HEK293 (cell line): ENCODE measurements around the gene FHDC1.

ENCODE experiments used
- CTCF ChIA-PET: fragments of 350-600 bp; formaldehyde crosslinking; extraction: SDS; loops from one replicate; lab custom pipeline; 2021; ENCODE audit warnings: antibody characterized with exemption; lab: Yijun Ruan, JAX
- POLR2A ChIA-PET: fragments of 300-600 bp; formaldehyde crosslinking; extraction: SDS; loops from one replicate; lab custom pipeline; 2020; ENCODE audit warnings: antibody characterized with exemption, inconsistent platforms; lab: Yijun Ruan, JAX
- H3K27ac ChIP-seq: fragments of 200-500 bp; sonication (Bioruptor generic); 2 replicates; pipeline ENCODE4 v1.5.1; 2014; ENCODE audit warnings: low read depth, low read length, control low read depth, inconsistent platforms; ENCODE audit errors: extremely low read depth
- H3K36me3 ChIP-seq, 2 experiments: fragments of 200-500 bp in 1 of 2; sonication (Bioruptor generic) in 1 of 2; 1 replicate in 1 of 2; 2 replicates in 1 of 2; pipeline ENCODE4 v1.5.1; 2014 to 2017; ENCODE audit warnings: inconsistent platforms in 2 of 2, low read length in 2 of 2; ENCODE audit not compliant: control insufficient read depth in 2 of 2, insufficient read depth in 1 of 2
- H3K4me1 ChIP-seq: fragments of 200-500 bp; sonication (Bioruptor generic); 2 replicates; pipeline ENCODE4 v1.5.1; 2014; ENCODE audit warnings: mild to moderate bottlenecking, low read length, inconsistent platforms; ENCODE audit not compliant: control insufficient read depth, insufficient read depth
- H3K4me3 ChIP-seq: 2 replicates; pipeline ENCODE4 v1.5.1; 2011; ENCODE audit warnings: low read depth, mild to moderate bottlenecking, control low read depth, low read length, moderate library complexity
- H3K9me3 ChIP-seq: fragments of 200-500 bp; sonication (Bioruptor generic); 2 replicates; pipeline ENCODE4 v1.5.1; 2014; ENCODE audit warnings: low read depth, low read length, inconsistent platforms; ENCODE audit not compliant: control insufficient read depth, insufficient read depth
- BCL11A ChIP-seq: fragments of 450-650 bp; formaldehyde crosslinking; IDR thresholded peaks from 2 replicates; pipeline ENCODE4 v1.5.1; 2016; ENCODE audit warnings: low read depth, missing biosample characterization, missing genetic modification characterization
- KLF8 ChIP-seq: fragments of 450-650 bp; formaldehyde crosslinking; IDR thresholded peaks from 2 replicates; pipeline ENCODE4 v1.5.1; 2016; ENCODE audit warnings: missing biosample characterization, missing genetic modification characterization
- SCRT2 ChIP-seq: fragments of 450-650 bp; formaldehyde crosslinking; IDR thresholded peaks from 2 replicates; pipeline ENCODE4 v1.5.1; 2016; ENCODE audit warnings: missing biosample characterization, missing genetic modification characterization
- SP7 ChIP-seq: fragments of 450-650 bp; formaldehyde crosslinking; IDR thresholded peaks from 2 replicates; pipeline ENCODE4 v1.5.1; 2016; ENCODE audit warnings: missing biosample characterization, missing genetic modification characterization
- ZFHX2 ChIP-seq: fragments of 450-650 bp; formaldehyde crosslinking; conservative IDR thresholded peaks from 2 replicates; pipeline ENCODE4 v1.5.1; 2016; ENCODE audit warnings: missing biosample characterization, missing genetic modification characterization
- ZNF140 ChIP-seq: fragments of 450-650 bp; formaldehyde crosslinking; IDR thresholded peaks from 2 replicates; pipeline ENCODE4 v1.5.1; 2016; ENCODE audit warnings: missing biosample characterization, missing genetic modification characterization
- ZNF221 ChIP-seq: fragments of 450-650 bp; formaldehyde crosslinking; IDR thresholded peaks from 2 replicates; pipeline ENCODE4 v1.5.1; 2017; ENCODE audit warnings: missing biosample characterization, missing genetic modification characterization, borderline replicate concordance
- ZNF311 ChIP-seq: fragments of 450-650 bp; formaldehyde crosslinking; IDR thresholded peaks from 2 replicates; pipeline ENCODE4 v1.5.1; 2017; ENCODE audit warnings: missing biosample characterization, missing genetic modification characterization, borderline replicate concordance
- ZNF350 ChIP-seq: fragments of 450-650 bp; formaldehyde crosslinking; IDR thresholded peaks from 2 replicates; pipeline ENCODE4 v1.5.0; 2017; ENCODE audit warnings: missing biosample characterization, mild to moderate bottlenecking, missing genetic modification characterization
- ZNF37A ChIP-seq: fragments of 450-650 bp; IDR thresholded peaks from 2 replicates; pipeline ENCODE4 v1.5.1; 2018; ENCODE audit warnings: missing biosample characterization, missing genetic modification characterization
- ZNF548 ChIP-seq: fragments of 450-650 bp; formaldehyde crosslinking; IDR thresholded peaks from 2 replicates; pipeline ENCODE4 v1.5.1; 2016; ENCODE audit warnings: missing biosample characterization, missing genetic modification characterization
- ZNF585B ChIP-seq: fragments of 450-650 bp; formaldehyde crosslinking; IDR thresholded peaks from 2 replicates; pipeline ENCODE4 v1.5.1; 2016; ENCODE audit warnings: missing biosample characterization, missing genetic modification characterization
- ZNF596 ChIP-seq: fragments of 450-650 bp; IDR thresholded peaks from 2 replicates; pipeline ENCODE4 v1.5.0; 2018; ENCODE audit warnings: missing biosample characterization, mild to moderate bottlenecking, missing genetic modification characterization, moderate library complexity
- ZNF629 ChIP-seq: fragments of 450-650 bp; formaldehyde crosslinking; IDR thresholded peaks from 2 replicates; pipeline ENCODE4 v1.5.1; 2017; ENCODE audit warnings: missing biosample characterization, missing genetic modification characterization
- ZNF792 ChIP-seq: fragments of 450-650 bp; formaldehyde crosslinking; IDR thresholded peaks from 2 replicates; pipeline ENCODE4 v1.5.1; 2016; ENCODE audit warnings: missing biosample characterization, missing genetic modification characterization
- ZXDB ChIP-seq: fragments of 450-650 bp; formaldehyde crosslinking; IDR thresholded peaks from 2 replicates; pipeline ENCODE4 v1.5.1; 2016; ENCODE audit warnings: missing biosample characterization, missing genetic modification characterization
- TF ChIP-seq, protein P1 (sequence below): fragments of 450-650 bp; formaldehyde crosslinking; IDR thresholded peaks from 2 replicates; pipeline ENCODE4 v1.5.1; 2016; ENCODE audit warnings: missing biosample characterization, missing genetic modification characterization, low read depth
- TF ChIP-seq, protein P2 (sequence below): fragments of 450-650 bp; IDR thresholded peaks from 2 replicates; pipeline ENCODE4 v1.5.1; 2018; ENCODE audit warnings: missing biosample characterization, mild to moderate bottlenecking, missing genetic modification characterization

FHDC1 gene

DNA sequence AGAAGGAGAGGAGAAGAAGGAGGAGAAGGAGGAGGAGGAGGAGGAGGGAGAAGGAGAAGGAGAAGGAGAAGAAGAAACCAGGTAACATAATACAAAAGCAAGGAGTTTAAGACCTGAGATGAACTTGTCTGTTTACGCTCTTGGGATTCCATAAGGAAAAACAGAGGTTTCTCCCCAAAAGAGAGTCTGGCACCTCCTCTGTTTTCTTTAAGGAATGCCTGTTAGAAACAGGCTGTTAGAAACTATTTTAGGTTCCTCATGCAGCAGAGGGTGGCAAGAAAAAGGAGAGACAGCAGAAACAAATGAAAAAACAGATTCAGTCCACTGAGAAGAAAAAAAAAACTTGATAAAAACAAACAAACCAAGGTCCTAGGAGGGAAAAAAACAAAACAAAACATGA lies 10.3 kb upstream of the FHDC1 start:
- ChIA-PET POLR2A (no interaction called here), CTCF (interaction anchor here (0.7 kb wide), 1 partner anchor 17 kb away, joined by 4 read pairs; no protein-coding TSS in a partner anchor)
- Histone ChIP-seq H3K4me1 (no peaks in the 10 kb centered on the region), H3K36me3 (no peaks in the 10 kb centered on the region), H3K4me3 (no peak overlapping the region), H3K27ac (no peak overlapping the region), H3K9me3 (no peaks in the 10 kb centered on the region)
- TF ChIP-seq ZNF629 (tag by site-specific recombination) (no peak), ZNF37A (no peak), ZXDB (tag by site-specific recombination) (no peak), KLF8 (tag by site-specific recombination) (no peak), ZNF548 (tag by site-specific recombination) (no peak), ZNF792 (no peak), SP7 (tag by site-specific recombination) (no peak), ZNF585B (tag by site-specific recombination) (no peak)

DNA sequence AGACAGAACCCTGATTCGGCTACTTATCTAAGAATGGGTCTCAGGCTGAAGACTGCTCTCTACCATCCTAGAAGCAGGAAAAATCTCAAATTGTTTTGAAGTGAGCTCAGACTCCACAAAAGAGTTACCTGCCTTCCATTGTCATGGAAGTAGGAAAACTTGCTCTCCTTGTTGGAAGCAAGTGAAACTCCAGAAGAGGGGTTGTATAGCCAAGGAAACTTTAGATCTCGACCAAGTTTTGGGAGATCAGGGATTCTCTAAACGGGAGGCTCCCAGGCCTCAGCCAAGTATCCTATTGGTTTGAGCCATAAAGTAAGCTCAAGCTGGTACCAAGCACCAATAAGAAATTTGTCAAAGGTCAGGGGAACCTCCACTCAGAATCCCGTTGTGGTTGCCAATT lies 9.2 kb upstream of the FHDC1 start:
- ChIA-PET POLR2A (no interaction called here), CTCF (no interaction called here)
- no peaks in the 10 kb centered on the region for H3K4me1 ChIP-seq
- no peak overlapping the region for H3K4me3 ChIP-seq
- TF ChIP-seq ZNF311 (tag by site-specific recombination): no peak
- TF ChIP-seq ZNF140 (tag by site-specific recombination): no peak
- TF ChIP-seq, protein P1, sequence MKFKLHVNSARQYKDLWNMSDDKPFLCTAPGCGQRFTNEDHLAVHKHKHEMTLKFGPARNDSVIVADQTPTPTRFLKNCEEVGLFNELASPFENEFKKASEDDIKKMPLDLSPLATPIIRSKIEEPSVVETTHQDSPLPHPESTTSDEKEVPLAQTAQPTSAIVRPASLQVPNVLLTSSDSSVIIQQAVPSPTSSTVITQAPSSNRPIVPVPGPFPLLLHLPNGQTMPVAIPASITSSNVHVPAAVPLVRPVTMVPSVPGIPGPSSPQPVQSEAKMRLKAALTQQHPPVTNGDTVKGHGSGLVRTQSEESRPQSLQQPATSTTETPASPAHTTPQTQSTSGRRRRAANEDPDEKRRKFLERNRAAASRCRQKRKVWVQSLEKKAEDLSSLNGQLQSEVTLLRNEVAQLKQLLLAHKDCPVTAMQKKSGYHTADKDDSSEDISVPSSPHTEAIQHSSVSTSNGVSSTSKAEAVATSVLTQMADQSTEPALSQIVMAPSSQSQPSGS (tag by site-specific recombination): no peak
- no peak for TF ChIP-seq ZNF221 (tag by site-specific recombination)
- no peaks in the 10 kb centered on the region for H3K36me3 ChIP-seq
- no peaks in the 10 kb centered on the region for H3K9me3 ChIP-seq
- H3K27ac ChIP-seq: no peak overlapping the region

DNA sequence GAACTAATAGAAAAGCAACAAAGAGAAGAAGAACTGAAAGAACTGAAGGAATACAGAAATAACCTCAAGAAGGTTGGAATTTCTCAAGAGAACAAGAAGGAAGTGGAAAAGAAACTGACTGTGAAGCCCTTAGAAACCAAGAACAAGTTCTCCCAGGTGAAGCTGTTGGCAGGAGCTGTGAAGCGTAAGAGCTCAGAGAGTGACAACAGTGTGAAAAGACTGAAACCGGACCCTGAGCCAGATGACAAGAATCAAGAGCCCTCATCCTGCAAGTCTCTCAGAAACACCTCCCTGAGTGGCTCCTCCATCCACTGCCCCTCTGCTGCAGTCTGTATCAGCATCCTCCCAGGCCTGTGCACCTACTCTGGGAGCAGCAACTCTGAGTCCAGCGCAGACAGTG lies 8.4 kb upstream of the FHDC1 start:
- POLR2A ChIA-PET: no interaction called here
- TF ChIP-seq SCRT2 (tag by site-specific recombination) (no peak), ZNF350 (tag by site-specific recombination) (no peak)
- TF ChIP-seq, protein P2, sequence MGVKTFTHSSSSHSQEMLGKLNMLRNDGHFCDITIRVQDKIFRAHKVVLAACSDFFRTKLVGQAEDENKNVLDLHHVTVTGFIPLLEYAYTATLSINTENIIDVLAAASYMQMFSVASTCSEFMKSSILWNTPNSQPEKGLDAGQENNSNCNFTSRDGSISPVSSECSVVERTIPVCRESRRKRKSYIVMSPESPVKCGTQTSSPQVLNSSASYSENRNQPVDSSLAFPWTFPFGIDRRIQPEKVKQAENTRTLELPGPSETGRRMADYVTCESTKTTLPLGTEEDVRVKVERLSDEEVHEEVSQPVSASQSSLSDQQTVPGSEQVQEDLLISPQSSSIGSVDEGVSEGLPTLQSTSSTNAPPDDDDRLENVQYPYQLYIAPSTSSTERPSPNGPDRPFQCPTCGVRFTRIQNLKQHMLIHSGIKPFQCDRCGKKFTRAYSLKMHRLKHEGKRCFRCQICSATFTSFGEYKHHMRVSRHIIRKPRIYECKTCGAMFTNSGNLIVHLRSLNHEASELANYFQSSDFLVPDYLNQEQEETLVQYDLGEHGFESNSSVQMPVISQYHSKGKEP (tag by site-specific recombination): no peak
- TF ChIP-seq, all 188 proteins: peak for 0
- Histone ChIP-seq H3K4me1 (no peaks in the 10 kb centered on the region), H3K27ac (no peak overlapping the region), H3K4me3 (no peak overlapping the region), H3K9me3 (no peaks in the 10 kb centered on the region), H3K36me3 (no peaks in the 10 kb centered on the region)
- CTCF ChIA-PET: no interaction called here

DNA sequence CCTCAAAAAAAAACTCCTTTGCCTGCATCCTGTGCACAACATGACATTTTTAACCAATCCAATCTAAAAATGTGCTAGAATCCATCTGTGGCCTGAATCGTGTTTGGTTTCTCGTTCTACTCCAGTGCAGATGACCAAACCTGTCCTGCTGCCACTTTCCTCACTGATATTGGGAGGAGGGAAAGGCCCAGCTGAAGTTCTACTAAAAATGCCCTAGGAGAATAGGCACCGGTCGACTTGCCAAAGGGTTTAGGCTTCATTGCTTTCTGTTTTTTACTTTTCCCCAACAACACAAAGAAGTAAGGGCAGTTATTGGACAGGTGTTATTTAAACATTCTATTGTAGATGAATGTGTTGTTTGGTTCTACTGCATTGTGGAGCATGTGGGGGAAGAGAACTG lies 7.8 kb upstream of the FHDC1 start:
- Histone ChIP-seq H3K4me1 (no peaks in the 10 kb centered on the region), H3K4me3 (no peak overlapping the region), H3K27ac (no peak overlapping the region), H3K9me3 (no peaks in the 10 kb centered on the region), H3K36me3 (no peaks in the 10 kb centered on the region)
- TF ChIP-seq ZFHX2 (tag by site-specific recombination) (no peak), BCL11A (tag by site-specific recombination) (no peak), ZNF596 (no peak)
- POLR2A ChIA-PET: no interaction called here
- CTCF ChIA-PET: no interaction called here
